ENCODE results near the gene OR10H5.
"Not testable (repeated sequence)": the region's sequence is repeated elsewhere in the genome, so short reads cannot be mapped to it uniquely, and the experiment has no call there.

The OR10H5 gene

DNA sequence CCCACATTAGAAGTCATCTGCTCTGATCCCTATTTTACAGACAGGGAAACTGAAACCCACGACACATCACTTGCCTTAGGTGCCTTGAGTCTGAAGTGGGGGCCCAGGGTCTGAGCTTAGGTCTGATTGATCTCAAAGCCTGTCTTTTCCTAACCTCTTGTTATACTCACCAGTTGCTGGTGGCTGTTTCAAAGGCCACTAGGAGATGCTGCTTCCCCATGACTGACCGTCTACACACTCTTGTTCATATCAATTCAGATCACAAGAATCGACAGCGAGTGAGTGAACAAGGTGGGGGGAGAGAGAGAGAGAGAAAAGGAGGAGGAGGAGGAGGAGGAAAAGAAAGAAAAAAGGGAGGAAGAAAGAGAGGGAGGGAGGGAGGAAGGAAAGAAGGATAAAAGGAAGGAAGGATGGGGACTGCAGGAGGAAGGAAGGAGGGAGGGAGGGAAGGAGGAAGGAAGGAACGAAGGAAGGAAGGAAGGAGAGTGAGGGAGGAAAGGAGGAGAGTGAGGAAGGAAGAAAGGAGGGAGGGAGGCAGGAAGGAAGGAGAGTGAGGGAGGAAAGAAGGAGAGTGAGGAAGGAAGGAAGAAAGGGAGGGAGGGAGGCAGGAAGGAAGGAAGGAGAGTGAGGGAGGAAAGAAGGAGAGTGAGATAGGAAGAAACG lies 24.7 kb downstream of the OR10H5 start:
- DNase-seq: peak; percentile 18

DNA sequence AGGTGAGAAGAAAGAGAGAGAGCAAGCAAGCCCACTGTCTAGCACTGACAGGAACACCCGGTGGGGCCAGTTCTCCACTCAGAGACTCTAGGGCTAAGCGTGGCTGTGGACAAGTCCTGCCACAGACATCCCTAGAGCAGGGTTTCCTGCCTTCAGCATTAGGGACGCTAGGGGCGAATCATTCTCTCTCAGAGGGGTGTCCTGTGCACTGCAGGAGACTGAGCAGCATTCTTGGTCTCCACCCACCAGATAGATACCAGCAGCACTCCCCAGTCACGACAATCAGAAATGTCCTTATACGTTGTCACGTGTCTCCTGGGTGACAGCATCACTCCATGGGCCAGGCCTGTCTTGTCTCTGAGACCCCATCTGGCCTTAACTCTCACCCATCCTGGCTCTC lies 26.5 kb downstream of the OR10H5 start:
- no peak for DNase-seq

DNA sequence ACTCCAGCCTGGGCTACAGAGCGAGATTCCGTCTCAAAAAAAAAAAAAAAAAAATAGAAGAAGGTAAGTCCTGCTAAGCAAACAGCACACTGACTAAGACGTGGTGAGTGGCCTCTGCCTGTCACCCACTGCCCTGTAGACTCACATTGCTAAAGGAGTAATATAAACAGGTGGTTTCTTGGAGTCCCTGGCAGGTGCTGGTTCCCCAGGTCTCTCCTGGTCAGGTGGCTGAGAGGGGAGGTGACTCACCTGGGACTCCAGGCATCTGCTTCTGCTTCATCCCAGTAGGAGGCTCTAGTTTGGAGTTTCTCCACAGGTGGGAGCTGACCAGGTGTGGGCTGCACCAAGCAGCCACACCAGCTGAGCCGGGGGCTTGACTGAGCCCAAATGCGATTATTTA lies 27.8 kb downstream of the OR10H5 start, which contains the start of gene OR10H1:
Gene OR10H1, minus strand, starts transcription at position 359 of the 400 bp plus-strand sequence. CDS start 7,627 bp downstream, outside the sequence.
- no peak for DNase-seq

GRCh38 chr19:15820646-15821045 lies 33.2 kb downstream of the OR10H5 start:
- DNase-seq: no peak

DNA sequence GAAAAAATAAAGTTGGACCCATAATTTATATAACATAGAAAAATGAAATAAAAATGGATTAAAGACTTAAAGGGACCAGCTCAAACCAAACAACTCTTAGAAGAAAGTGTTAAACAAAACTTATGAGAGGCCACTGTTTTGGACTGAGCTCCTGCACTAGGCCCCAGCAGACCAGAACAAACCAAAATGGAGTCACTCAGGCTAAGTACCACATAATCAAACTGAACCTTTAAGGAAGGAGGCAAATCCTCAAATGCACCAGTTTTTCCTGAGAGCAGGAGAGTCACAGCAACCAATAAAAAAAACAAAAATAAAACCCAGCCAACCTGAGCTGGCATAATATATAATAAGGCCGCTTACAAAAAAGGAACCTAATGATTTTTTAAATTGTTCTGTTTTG lies 38.3 kb downstream of the OR10H5 start:
- DNase-seq: no peak

- DNase-seq: no peak
These were observed 40.7 kb downstream of the OR10H5 start for GRCh38 chr19:15828121-15828610.

- not testable (repeated sequence) for DNase-seq
These were observed 41.3 kb downstream of the OR10H5 start for GRCh38 chr19:15828611-15829305.

GRCh38 chr19:15829306-15829698 lies 41.8 kb downstream of the OR10H5 start:
- DNase-seq: no peak

GRCh38 chr19:15829786-15830185 lies 42.3 kb downstream of the OR10H5 start:
- DNase-seq: no peak

DNA sequence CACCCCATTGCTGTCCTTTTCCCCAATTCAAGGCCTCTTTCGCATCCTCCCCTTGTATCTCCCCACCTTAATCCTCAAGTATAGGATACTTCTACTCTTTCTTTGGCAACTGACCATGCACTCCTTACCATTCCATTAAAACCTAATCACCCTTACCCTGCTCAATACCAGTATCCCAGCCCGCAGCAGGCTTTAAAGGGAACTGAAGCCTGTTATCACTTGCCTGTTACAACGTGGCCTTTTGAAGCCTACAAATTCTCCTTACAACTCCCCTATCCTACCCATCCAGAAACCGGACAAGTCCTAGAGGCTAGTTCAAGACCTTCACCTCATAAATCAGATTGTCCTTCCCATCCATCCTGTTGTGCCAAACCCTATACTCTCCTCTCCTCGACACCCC lies 44.2 kb downstream of the OR10H5 start:
- DNase-seq: no peak

DNA sequence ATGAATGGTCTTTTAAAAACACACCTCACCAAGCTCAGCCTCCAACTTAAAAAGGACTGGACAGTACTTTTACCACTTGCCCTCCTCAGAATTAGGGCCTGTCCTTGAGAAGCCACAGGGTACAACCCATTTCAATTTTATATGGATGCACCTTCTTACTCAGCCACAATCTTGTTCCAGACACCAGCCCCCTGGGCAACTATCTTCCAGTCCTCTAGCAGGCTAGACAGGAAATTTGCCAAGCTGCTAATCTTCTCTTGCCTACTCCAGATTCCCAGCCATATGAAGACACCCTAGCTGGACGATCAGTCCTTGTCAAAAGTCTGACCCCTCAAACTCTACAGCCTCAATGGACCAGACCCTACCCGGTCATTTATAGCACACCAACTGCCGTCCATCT lies 46.8 kb downstream of the OR10H5 start:
- not testable (repeated sequence) for DNase-seq

GRCh38 chr19:15835565-15836329 lies 48.3 kb downstream of the OR10H5 start:
- peak; percentile 51 for DNase-seq

GRCh38 chr19:15836330-15837220 lies 49.1 kb downstream of the OR10H5 start:
- DNase-seq: peak; percentile 95

DNA sequence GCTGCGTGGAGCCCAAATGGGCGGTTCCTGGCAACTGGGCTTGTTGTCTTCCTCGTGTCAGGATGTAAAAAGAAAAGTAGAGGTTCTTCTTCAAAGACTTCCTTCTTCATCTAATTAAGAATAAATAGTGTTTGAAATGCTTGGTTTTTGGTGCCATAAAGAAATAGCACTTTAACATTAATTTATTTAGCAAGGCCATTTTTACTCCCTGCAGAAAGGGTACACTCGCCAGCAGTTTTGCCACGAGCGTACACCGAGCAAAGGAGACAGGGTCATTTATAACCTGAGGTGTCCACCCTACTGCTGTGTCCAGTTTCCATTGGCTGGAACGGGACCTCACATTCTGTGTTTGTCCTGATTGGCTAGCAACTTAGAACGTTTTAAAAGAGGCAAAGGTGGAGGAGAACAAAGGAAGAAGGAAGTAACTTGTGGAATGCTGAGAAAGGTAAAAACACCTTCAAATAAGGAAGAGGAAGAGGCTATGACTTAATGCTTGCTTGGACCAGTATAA lies 49.8 kb downstream of the OR10H5 start:
- DNase-seq: no peak

GRCh38 chr19:15838351-15838750 lies 50.9 kb downstream of the OR10H5 start:
- no peak for DNase-seq

GRCh38 chr19:15839888-15840287 lies 52.4 kb downstream of the OR10H5 start:
- not testable (repeated sequence) for DNase-seq

GRCh38 chr19:15840833-15841232 lies 53.4 kb downstream of the OR10H5 start:
- DNase-seq: no peak

- DNase-seq: peak; percentile 4
These were observed 54.6 kb downstream of the OR10H5 start for GRCh38 chr19:15841875-15842569.

DNA sequence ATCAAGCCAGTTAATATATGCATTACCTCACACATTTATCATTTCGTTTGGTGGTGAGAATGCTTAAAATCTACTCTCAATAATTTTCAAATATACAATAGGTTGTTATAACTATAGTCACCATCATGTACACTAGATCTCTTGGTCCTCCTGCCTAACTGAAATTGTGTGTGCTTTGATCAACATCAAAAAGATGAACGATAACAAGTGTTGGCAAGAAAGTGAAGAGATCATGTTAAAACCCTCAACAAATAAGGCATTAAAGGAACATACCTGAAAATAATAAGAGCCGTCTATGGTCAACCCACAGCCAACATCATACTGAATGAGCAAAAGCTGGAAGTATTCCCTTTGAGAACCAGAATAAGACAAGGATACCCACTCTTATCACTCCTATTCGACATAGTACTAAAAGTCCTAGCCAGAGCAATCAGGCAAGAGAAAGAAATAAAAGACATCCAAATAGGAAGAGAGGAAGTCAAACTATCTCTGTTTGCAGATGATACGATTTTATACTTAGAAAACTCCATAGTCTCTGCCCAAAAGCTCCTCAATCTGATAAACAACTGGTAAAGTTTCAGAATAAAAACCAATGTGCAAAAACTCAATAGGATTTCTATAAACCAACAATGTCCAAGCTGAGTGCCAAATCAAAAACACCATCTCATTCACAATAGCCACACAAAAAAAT lies 55.9 kb downstream of the OR10H5 start:
- no peak for DNase-seq

DNA sequence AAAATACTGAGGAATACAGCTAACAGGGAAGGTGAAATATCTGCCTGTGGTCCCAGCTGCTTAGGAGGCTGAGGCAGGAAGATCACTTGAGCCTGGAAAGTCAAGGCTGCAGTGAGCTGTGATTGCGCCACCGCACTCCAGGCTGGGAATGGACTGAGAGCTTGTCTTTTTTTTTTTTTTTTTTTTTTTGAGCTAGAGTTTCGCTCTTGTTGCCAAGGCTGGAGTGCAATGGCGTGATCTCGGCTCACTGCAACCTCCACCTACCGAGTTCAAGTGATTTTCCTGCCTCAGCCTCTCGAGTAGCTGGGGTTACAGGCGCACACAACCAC lies 56.4 kb downstream of the OR10H5 start:
- DNase-seq: not testable (repeated sequence)

DNA sequence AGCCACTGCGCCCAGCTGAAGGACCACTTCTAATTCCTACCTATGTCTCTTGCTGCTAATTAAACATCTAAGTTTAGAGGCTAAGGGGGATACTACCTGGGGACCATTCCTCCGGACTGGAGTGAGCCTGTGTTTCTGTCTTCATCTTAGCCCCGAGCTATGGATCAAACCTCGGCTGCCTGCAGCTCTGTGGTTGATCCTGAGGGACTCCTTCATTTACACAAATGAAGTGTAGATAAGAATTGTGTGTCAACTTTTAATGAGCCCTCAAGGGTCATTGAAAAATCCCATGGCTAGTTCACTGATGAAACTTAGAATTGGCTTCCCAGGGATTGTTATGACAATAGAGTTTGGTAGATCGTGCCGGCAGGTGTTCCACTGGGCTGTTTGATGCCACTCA lies 59.5 kb downstream of the OR10H5 start:
- no peak for DNase-seq

All from activated naive CD4-positive, alpha-beta T cell treated with Interleukin-2 at 50 U/mL for 16 hours (primary cell).